Measurements from ENCODE around the gene RAD18.

Gene RAD18

GRCh38 chr3:8835385-8835784 lies 127.9 kb downstream of the RAD18 start:
- no peak for DNase-seq (ENCODE audit: low read depth in 2 of 2)

- DNase-seq (ENCODE audit: low read depth in 2 of 2): no peak
Measured at GRCh38 chr3:8834974-8835373, 128.3 kb downstream of the RAD18 start.

GRCh38 chr3:8827641-8828040 lies 135.6 kb downstream of the RAD18 start:
- no peak for DNase-seq (ENCODE audit: low read depth in 2 of 2)

All from fibroblast of skin of left biceps (primary cell).